ENCODE measurements around the gene TMEM74B. TPM values are rescaled to one million over a fixed set of nuclear protein-coding genes. Genes with fewer than 3 reads are reported as not detected.

TMEM74B gene
- 1 to 10 TPM in 2 of 4 donors, under 1 TPM in 2; 0.71 to 2.1 (median 1.2) TPM for total RNA-seq

GRCh38 chr20:1184638-1185315 is at the start of gene TMEM74B:
TMEM74B (minus strand) TSS chr20:1184981; CDS start chr20:1183801, 1,180 bp downstream.
- Histone ChIP-seq H3K36me3 (peaks cover 0 to 7% (median 0%) of the 10 kb centered on the region in 4 donors), H3K4me3 (peak within 1 kb of the TSS; percentile 49 to 62 (median 52)), H3K27me3 (peaks cover 0 to 57% (median 20%) of the 10 kb centered on the region in 4 donors), H3K4me1 (peaks cover 12 to 20% (median 19%) of the 10 kb centered on the region in 4 donors), H3K27ac (replicated peaks in 1 of 4) (no peak within 1 kb of the TSS), H3K9me3 (no peaks in the 10 kb centered on the region)
- 0% methylated on average over 22 of the region's 76 CpGs for WGBS
- no peak for DNase-seq (ENCODE audit: extremely low spot score)
- intact Hi-C loops (cut with DNase I): no loop called here
- TF ChIP-seq EP300 (IDR thresholded peaks at IDR 0.05): no peak
- TF ChIP-seq POLR2A (IDR thresholded peaks at IDR 0.05; ENCODE audit: low read depth): no peak
- no peak for TF ChIP-seq CTCF (IDR thresholded peaks at IDR 0.05)
- TF ChIP-seq POLR2AphosphoS5 (IDR thresholded peaks at IDR 0.05): no peak

GRCh38 chr20:1232286-1233111 is 47.7 kb upstream of the TMEM74B start:
- DNase-seq (ENCODE audit: extremely low spot score): no peak
- Histone ChIP-seq H3K27me3 (peaks cover 0 to 54% (median 5%) of the 10 kb centered on the region in 4 donors), H3K36me3 (no peaks in the 10 kb centered on the region), H3K4me3 (no peak overlapping the region), H3K4me1 (no peaks in the 10 kb centered on the region), H3K9me3 (no peaks in the 10 kb centered on the region), H3K27ac (replicated peaks in 1 of 4) (no peak overlapping the region)
- WGBS: 81% methylated on average over 3 of the region's 3 CpGs
- no peak for TF ChIP-seq POLR2A (IDR thresholded peaks at IDR 0.05; ENCODE audit: low read depth)
- no peak for TF ChIP-seq POLR2AphosphoS5 (IDR thresholded peaks at IDR 0.05)
- no peak for TF ChIP-seq EP300 (IDR thresholded peaks at IDR 0.05)
- no peak for TF ChIP-seq CTCF (IDR thresholded peaks at IDR 0.05)
- intact Hi-C loops (cut with DNase I): no loop called here

- intact Hi-C loops (cut with DNase I): no loop called here
- peaks cover 0 to 73% (median 15%) of the 10 kb centered on the region in 4 donors for H3K27me3 ChIP-seq
- H3K9me3 ChIP-seq: no peaks in the 10 kb centered on the region
- no peak overlapping the region for H3K4me3 ChIP-seq
- no peak overlapping the region for H3K27ac ChIP-seq (replicated peaks in 1 of 4)
- WGBS: 88% methylated on average over 3 of the region's 3 CpGs
- peaks cover 11 to 19% (median 16%) of the 10 kb centered on the region in 4 donors for H3K4me1 ChIP-seq
- no peak for DNase-seq (ENCODE audit: extremely low spot score)
- TF ChIP-seq POLR2A (IDR thresholded peaks at IDR 0.05; ENCODE audit: low read depth) (no peak), CTCF (IDR thresholded peaks at IDR 0.05) (no peak), POLR2AphosphoS5 (IDR thresholded peaks at IDR 0.05) (no peak), EP300 (IDR thresholded peaks at IDR 0.05) (no peak)
- H3K36me3 ChIP-seq: no peaks in the 10 kb centered on the region
Observed at GRCh38 chr20:1229541-1229940, 44.8 kb upstream of the TMEM74B start.

- Histone ChIP-seq H3K27me3 (peaks cover 0 to 69% (median 15%) of the 10 kb centered on the region in 4 donors), H3K4me1 (peaks cover 11 to 19% (median 16%) of the 10 kb centered on the region in 4 donors), H3K4me3 (peak within 1 kb of the TSS; percentile 62 to 71 (median 67)), H3K36me3 (no peaks in the 10 kb centered on the region), H3K9me3 (peaks cover 0 to 5% (median 0%) of the 10 kb centered on the region in 4 donors), H3K27ac (replicated peaks in 1 of 4) (peak within 1 kb of the TSS in 2 of 4 donors; percentile 11 to 31)
- WGBS: 2% methylated on average over 9 of the region's 88 CpGs
- peak in 1 of 2 donors; percentile 13 for TF ChIP-seq POLR2AphosphoS5 (IDR thresholded peaks at IDR 0.05)
- TF ChIP-seq CTCF (IDR thresholded peaks at IDR 0.05): no peak
- intact Hi-C loops (cut with DNase I): no loop called here
- peak; percentile 94 for DNase-seq (ENCODE audit: extremely low spot score)
Observed at GRCh38 chr20:1225783-1226654, 41.2 kb upstream of the TMEM74B start, which contains the start of gene RAD21L1. RAD21L1 (plus strand) TSS chr20:1226044; CDS start chr20:1228454, 2,410 bp downstream.
